HFFc6 (cell line): Measurements from ENCODE around the gene ARHGAP31. TPM values are rescaled to one million over a fixed set of nuclear protein-coding genes. Genes with fewer than 3 reads are reported as not detected.
"Not testable (repeated sequence)": the region's sequence is repeated elsewhere in the genome, so short reads cannot be mapped to it uniquely, and the experiment has no call there.

ENCODE experiments used
- DNase-seq: peaks from one replicate; pipeline ENCODE4 v3.0.0-alpha.2; 2018
- H3K27ac Mint-ChIP-seq: 2 replicates; pipeline ENCODE4 v1.8.0; 2020; ENCODE audit warnings: mild to moderate bottlenecking, mixed read lengths
- H3K27me3 Mint-ChIP-seq: 2 replicates; pipeline ENCODE4 v1.8.0; 2021; ENCODE audit warnings: mild to moderate bottlenecking, moderate library complexity, mixed read lengths; ENCODE audit not compliant: insufficient read depth
- H3K36me3 Mint-ChIP-seq: 2 replicates; pipeline ENCODE4 v1.8.0; 2021; ENCODE audit warnings: low read depth, mixed read lengths
- H3K4me1 Mint-ChIP-seq: 2 replicates; pipeline ENCODE4 v1.8.0; 2020; ENCODE audit warnings: low read depth, mixed read lengths
- H3K4me3 Mint-ChIP-seq: 2 replicates; pipeline ENCODE4 v1.8.0; 2020; ENCODE audit warnings: mild to moderate bottlenecking, moderate library complexity, mixed read lengths
- H3K9me3 Mint-ChIP-seq: 2 replicates; pipeline ENCODE4 v1.8.0; 2020; ENCODE audit warnings: mild to moderate bottlenecking, mixed read lengths
- total RNA-seq, 6 experiments: library from RNA; stranded (reverse); fragmentation: NEBNext Ultra II Directional; extraction: Animal tissue kit (Norgen Biotek cat#: 25700); gene quantifications; 2 replicates in 1 of 6; 3 replicates in 5 of 6; pipeline ENCODE4 v1.2.3, GENCODE V29; 2021
- TF ChIP-seq, protein P1 (sequence below): fragments of 200-600 bp; sonication (generic); IDR thresholded peaks from 2 replicates; pipeline ENCODE4 v1.5.0; 2021; ENCODE audit warnings: antibody characterized with exemption, mild to moderate bottlenecking

ARHGAP31 gene
- total RNA-seq, 6 experiments from 2014 or later: 18.0 to 25.1 (median 20.5) TPM

DNA sequence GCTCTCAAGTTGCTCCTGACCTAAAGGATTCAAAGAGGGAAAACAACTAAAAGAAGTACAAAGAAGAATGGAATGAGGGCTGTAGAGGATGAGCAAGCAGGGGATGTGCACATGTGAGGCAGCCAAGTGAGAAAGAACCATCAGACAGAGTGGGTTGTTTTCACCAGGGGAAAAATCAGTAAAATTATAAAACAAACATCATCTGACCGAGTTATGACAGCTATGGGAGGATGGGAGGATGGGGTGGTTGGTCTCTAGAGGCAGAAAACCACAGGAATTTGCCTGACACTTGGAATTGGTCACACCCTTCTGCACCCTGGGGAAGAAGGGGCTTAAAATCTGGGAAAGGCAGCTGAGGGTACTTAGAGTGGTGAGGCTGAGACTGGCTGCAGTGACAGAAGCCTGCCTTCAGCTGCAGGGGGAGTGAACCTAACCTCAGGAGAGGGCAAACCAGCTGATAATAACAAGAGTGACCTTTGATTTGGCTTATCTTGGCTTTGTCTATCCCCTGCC is 10.1 kb downstream of the ARHGAP31 start:
- H3K36me3 Mint-ChIP-seq: peaks cover 42% of the 10 kb centered on the region
- H3K27me3 Mint-ChIP-seq: peaks cover 1% of the 10 kb centered on the region; the same call in 1 of the 2 replicates
- no peaks in the 10 kb centered on the region; the same call in 1 of the 2 replicates for H3K9me3 Mint-ChIP-seq
- H3K4me1 Mint-ChIP-seq: peaks cover 75% of the 10 kb centered on the region
- TF ChIP-seq, protein P1, sequence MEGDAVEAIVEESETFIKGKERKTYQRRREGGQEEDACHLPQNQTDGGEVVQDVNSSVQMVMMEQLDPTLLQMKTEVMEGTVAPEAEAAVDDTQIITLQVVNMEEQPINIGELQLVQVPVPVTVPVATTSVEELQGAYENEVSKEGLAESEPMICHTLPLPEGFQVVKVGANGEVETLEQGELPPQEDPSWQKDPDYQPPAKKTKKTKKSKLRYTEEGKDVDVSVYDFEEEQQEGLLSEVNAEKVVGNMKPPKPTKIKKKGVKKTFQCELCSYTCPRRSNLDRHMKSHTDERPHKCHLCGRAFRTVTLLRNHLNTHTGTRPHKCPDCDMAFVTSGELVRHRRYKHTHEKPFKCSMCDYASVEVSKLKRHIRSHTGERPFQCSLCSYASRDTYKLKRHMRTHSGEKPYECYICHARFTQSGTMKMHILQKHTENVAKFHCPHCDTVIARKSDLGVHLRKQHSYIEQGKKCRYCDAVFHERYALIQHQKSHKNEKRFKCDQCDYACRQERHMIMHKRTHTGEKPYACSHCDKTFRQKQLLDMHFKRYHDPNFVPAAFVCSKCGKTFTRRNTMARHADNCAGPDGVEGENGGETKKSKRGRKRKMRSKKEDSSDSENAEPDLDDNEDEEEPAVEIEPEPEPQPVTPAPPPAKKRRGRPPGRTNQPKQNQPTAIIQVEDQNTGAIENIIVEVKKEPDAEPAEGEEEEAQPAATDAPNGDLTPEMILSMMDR: no peak
- peak overlapping the region; percentile 73 for H3K27ac Mint-ChIP-seq
- H3K4me3 Mint-ChIP-seq: peak overlapping the region; percentile 38
- peak; percentile 61 for DNase-seq

DNA sequence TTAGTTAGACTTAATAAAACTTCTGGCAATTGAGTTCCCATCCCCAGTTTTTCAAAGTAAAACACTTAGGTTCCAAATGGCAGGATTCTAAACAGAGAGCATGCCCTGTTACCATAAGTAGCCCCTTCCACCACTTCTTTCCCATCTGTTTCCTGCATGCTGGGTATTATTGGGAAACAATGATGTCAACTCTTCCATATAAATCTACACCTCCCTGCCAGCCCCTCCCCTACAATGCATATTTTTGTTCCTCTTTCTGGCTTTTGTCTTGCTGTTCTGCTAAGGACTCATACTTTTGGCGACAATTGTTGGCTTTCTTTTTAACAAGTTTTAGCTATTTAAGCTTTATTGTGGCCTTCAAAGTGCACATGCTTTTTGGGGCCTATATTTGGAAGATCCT is 11.1 kb downstream of the ARHGAP31 start:
- H3K4me1 Mint-ChIP-seq: peaks cover 86% of the 10 kb centered on the region
- TF ChIP-seq, protein P1: no peak
- H3K4me3 Mint-ChIP-seq: no peak overlapping the region
- H3K9me3 Mint-ChIP-seq: no peaks in the 10 kb centered on the region; the same call in 1 of the 2 replicates
- H3K27ac Mint-ChIP-seq: no peak overlapping the region
- H3K27me3 Mint-ChIP-seq: peaks cover 1% of the 10 kb centered on the region
- H3K36me3 Mint-ChIP-seq: peaks cover 42% of the 10 kb centered on the region
- DNase-seq: no peak

- H3K9me3 Mint-ChIP-seq, H3K27me3 Mint-ChIP-seq, H3K4me3 Mint-ChIP-seq, DNase-seq, H3K27ac Mint-ChIP-seq: not testable (repeated sequence)
- peaks cover 88% of the 10 kb centered on the region for H3K4me1 Mint-ChIP-seq
- peaks cover 42% of the 10 kb centered on the region for H3K36me3 Mint-ChIP-seq
Observed at GRCh38 chr3:119306378-119306777, 12.2 kb downstream of the ARHGAP31 start.

GRCh38 chr3:119308355-119308754 is 14.2 kb downstream of the ARHGAP31 start:
- peaks cover 1% of the 10 kb centered on the region for H3K27me3 Mint-ChIP-seq
- no peaks in the 10 kb centered on the region; the same call in 1 of the 2 replicates for H3K9me3 Mint-ChIP-seq
- H3K27ac Mint-ChIP-seq: no peak overlapping the region
- TF ChIP-seq, protein P1: no peak
- peaks cover 27% of the 10 kb centered on the region for H3K36me3 Mint-ChIP-seq
- no peak for DNase-seq
- no peak overlapping the region for H3K4me3 Mint-ChIP-seq
- peaks cover 80% of the 10 kb centered on the region for H3K4me1 Mint-ChIP-seq

GRCh38 chr3:119309591-119309990 is 15.4 kb downstream of the ARHGAP31 start:
- Mint-ChIP-seq H3K4me1 (peaks cover 74% of the 10 kb centered on the region), H3K27ac (peak overlapping the region; percentile 80), H3K4me3 (peak overlapping the region; percentile 79), H3K36me3 (peaks cover 35% of the 10 kb centered on the region), H3K27me3 (no peaks in the 10 kb centered on the region; the same call in 1 of the 2 replicates), H3K9me3 (no peaks in the 10 kb centered on the region; the same call in 1 of the 2 replicates)
- TF ChIP-seq, protein P1: no peak
- DNase-seq: no peak

DNA sequence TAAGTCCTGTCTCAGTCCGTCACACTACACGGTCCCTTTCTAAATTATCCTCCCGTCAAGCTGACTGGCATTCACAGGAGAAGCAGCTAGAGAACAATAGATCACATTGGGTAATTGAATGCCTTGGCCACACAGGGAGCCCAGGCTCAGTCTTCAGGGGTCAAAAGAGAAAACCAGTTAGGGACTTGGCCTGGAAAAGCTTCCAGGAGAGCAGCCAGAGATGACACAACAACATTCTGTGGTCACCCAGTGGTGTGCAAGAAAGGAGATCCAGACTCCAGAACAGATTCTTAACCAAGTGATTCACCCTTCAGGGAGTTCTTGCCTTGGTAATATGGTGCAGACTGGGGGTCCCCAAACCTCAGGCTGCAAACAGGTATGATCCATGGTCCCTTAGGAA is 15.9 kb downstream of the ARHGAP31 start:
- Mint-ChIP-seq H3K4me1 (peaks cover 71% of the 10 kb centered on the region), H3K27ac (peak overlapping the region; percentile 80), H3K27me3 (no peaks in the 10 kb centered on the region; the same call in 1 of the 2 replicates), H3K4me3 (peak overlapping the region; percentile 79), H3K9me3 (no peaks in the 10 kb centered on the region; the same call in 1 of the 2 replicates), H3K36me3 (peaks cover 32% of the 10 kb centered on the region)
- DNase-seq: peak; percentile 94
- TF ChIP-seq, protein P1: no peak
